GM19397 (cell line): ENCODE data around the gene SLC13A1.
A peak's percentile ranks its signal among the peaks of the same experiment; 100 is the strongest.

Experiments
- ATAC-seq: cut with Tn5 transposase; IDR thresholded peaks from one replicate; pipeline ENCODE4 v1.9.1; 2021; ENCODE audit warnings: mild to moderate bottlenecking, moderate library complexity; ENCODE audit not compliant: unreplicated experiment

SLC13A1 gene

DNA sequence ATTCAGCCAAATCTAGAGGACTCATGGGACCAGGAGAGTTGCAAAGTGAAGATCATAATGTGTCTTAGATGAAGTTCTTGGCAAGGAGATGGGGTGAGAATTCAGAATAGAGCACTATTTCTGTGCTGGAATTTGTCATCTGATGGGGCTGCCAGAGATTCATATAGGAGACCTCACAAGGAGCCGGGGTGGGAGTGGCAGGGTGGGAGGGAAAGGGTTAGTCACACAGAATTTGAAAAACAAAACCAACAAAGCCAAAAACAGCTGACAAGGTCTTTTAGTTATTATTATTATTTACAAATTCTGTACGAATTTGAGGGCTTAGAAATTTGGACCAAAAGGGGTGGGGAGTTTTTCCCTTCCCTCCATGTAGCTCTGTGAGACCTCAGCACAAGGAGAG lies 1.7 kb downstream of the SLC13A1 start:
- ATAC-seq = no peak

DNA sequence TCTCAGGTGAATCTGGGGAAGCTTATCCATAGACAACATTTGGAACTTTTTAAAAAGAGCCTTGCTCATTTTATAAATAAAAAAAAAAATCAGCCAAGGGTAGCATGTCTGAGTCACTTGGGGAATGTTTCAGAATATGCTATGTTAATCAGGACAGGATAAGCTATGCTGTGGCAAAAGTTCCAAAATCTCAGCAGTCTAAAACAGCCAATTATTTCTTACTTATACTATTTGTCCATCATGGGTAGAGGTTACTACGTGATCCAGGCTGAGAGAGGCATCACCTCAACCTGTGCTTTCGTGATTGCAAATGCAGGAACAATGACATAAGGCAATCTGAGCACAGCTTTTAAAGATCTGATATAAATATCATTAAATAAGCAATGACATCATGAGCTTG lies 6.5 kb downstream of the SLC13A1 start:
- ATAC-seq = no peak

DNA sequence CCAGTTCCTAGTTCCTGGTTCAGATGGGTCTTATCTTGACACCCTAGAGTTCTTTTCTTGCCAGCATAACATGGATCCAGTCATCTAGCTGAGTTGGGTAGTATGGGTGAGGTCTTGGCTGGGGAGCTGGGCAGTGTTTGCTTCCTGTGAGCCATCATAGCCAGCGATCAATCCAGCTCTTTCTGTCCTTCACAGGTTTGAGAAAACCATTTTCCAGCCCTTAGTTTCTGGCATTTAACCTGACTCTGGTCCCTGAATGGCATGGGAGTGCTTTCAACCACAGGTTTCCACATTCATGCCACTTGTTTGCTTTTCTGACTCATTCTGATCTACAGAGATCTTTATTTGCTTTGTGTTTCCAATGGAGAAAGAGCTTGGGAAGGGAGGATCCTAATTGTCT lies 8.6 kb downstream of the SLC13A1 start:
- no peak for ATAC-seq

DNA sequence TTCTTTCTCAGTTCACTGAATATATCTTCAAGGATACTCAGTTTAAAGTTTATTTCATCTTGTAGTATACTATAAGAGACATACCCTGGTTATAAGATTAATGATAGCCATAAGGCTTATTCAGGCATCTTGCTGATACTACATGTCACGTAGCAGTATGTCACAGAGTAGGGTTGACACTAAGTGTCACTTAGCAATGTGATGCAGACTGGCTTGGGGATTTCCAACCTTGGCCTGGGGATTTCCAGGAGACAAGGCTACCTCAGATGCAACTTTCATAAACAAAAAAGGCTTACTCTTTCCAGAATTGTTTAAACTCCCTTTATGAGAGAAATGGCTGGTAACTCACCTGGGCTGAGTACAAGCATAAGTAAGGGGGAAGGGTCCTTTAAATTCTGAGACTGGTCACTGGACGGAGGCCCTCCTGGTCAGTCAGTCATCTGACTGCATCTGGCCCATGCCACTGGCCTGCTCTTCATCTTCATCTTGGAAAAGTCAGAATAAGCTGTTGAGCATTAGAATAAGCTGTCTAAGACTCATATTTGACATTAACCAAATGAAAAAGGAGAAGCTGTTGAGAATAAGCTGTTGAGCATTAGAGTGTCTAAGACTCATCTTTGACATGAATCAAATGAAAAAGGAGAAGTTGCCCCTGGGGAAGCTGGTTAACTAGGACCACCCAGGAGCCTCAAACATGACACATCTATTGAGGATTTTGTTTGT lies 9.5 kb downstream of the SLC13A1 start:
- ATAC-seq = peak; percentile 98

- no peak for ATAC-seq
Observed at GRCh38 chr7:123185756-123186155, 14.0 kb downstream of the SLC13A1 start.

- ATAC-seq = no peak
Observed at GRCh38 chr7:123184271-123184670, 15.5 kb downstream of the SLC13A1 start.

GRCh38 chr7:123183431-123183830 lies 16.3 kb downstream of the SLC13A1 start:
- ATAC-seq = no peak

- no peak for ATAC-seq
Observed at GRCh38 chr7:123177442-123177841, 22.3 kb downstream of the SLC13A1 start.

GRCh38 chr7:123170333-123171246 lies 29.2 kb downstream of the SLC13A1 start:
- no peak for ATAC-seq

- no peak for ATAC-seq
Observed at GRCh38 chr7:123169065-123169464, 30.7 kb downstream of the SLC13A1 start.

DNA sequence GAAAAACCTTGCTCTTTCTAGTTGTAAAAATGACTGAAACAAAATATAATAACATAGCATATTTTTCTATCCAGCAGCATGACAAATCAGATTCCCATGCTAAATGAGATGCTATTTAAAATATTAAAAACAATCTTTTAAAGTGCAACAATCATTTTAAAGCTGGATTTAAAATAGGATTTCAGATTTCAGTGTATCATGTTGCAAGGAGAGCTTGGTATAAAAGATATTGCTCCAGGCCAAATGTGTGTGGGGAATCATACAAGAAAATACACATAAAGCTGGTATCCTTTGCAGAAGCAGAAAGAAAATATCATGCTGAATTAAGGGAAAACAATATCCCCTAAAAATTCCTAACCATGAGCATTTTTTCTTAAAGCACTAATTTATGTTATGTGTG lies 42.2 kb downstream of the SLC13A1 start:
- no peak for ATAC-seq

GRCh38 chr7:123155571-123155970 lies 44.2 kb downstream of the SLC13A1 start:
- no peak for ATAC-seq

- peak; percentile 96 for ATAC-seq
Observed at GRCh38 chr7:123154231-123154860, 45.4 kb downstream of the SLC13A1 start.

DNA sequence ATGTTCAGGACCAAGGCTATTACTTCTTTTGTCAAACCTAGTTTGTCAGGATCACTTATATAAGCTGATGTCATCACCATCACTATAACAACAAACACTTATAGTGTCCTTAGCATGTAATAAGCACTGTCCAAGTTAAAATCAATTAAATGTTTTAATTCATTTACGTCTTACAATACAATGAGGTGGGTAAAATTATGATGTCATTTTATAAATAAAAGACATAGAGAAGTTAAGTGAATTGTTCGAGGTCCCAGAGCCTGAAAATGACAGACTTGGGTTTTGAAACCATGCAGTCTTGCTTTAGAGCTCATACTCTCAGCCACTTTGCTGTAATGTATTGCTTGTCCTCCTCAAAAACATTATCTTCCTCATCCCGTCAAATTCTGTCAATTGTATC lies 48.3 kb downstream of the SLC13A1 start:
- ATAC-seq = no peak

DNA sequence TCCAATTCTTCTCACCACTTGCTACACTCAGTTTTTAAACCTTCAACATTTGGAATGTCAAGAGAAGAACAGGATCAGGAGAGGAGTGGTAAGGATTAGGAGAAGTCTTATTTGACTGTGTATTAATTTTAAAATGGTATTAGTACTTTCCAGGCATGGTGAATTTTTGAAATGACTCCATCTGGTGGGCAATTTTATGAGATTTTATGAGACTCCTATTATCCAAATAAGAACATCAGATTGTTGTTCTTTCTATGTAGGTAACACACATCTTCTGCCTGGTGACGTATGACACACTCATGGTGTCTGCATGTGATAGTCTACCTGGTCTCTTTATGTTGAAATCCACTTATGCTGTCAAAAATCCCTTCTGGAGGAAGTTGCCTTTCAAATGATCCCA lies 51.0 kb downstream of the SLC13A1 start:
- ATAC-seq = no peak

DNA sequence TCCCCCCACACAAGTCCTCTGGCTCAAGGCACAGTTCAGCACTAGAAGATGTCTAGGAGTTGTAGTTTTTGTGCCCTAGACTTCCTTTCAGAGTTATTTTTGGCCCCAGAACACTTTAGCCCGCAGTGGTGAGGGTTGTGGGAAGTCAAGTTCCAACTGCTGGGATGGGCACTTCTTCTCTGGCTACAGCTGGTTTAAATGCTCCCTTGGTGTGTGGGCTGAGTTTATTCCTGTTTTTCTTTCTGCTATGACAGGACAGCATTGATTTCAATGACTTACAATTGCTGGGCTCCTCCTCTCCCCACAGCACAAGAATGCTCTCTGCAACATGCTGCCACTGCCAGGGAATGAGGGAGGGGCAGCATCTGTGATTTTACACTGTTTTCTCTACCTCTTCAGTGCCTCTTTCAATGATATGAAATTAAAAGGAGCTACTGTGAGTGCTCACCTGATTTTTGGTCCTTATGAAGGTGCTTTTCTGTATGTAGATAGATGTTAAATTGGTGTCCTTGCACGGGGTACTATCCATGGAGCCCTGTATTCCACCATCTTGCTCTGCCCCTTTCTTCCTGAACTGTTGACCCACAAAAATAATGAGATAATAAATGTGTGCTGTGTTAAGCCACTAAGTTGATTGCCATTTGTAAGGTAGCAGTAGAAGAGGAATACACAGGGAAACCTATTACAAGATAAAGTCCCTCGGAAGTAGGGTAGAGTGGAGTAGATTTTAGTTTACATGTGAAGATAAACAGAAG lies 56.3 kb downstream of the SLC13A1 start:
- ATAC-seq = no peak

DNA sequence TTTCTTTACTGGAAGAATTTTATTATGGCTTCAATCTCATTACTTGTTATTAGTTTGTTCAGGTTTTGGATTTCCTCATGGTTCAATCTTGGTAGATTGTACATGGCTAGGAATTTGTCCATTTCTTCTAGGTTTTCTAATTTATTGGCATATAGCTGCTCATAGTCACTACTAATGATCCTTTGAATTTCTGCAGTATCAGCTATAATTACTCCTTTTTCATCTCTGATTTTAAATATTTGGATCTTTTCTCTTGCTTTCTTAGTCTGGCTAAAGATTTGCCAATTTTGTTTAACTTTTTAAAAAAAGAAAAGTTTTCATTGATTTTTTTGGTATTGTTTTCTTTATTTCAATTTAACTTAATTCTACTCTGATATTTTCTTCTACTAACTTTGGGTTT lies 59.2 kb downstream of the SLC13A1 start:
- ATAC-seq = no peak

DNA sequence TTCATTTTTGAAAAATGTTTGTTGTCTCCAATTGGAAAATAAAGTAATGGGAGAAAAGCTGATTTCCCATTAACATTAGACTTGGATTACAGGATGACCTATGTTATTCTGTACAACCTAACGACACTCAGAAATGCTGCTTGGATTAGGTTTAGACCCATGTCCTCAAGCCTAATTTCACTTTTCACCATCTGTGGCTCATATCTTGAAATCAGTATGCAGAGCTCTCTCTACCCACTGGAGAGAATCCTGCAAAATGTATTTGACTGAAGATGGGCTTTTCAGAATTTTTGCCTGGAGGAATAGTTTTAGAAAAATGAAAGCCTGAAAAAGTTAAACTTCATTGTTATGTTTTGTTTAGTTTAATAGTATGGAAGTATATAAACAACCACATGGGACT lies 63.8 kb downstream of the SLC13A1 start:
- ATAC-seq = no peak

GRCh38 chr7:123133924-123134323 lies 65.8 kb downstream of the SLC13A1 start:
- ATAC-seq = no peak

DNA sequence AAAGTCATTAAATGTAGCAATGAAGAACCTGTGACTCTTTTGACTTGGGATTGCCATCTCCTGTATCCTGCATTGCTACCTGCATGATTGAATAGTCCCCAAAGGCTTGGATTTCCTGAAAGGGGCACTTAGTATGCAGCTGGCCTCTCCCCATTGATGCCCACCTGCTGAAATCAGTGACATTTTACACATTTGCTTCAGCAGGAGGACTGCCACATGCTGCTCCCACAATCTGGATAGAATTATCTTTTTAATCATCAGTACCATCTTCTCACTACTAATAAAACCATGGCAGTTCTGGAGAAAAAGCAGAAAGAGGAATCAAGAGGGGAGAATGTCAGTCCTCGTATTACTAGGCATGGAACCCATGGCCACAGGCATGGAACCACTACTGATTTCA lies 67.8 kb downstream of the SLC13A1 start:
- ATAC-seq = no peak

- ATAC-seq = no peak
Observed at GRCh38 chr7:123131556-123131955, 68.2 kb downstream of the SLC13A1 start.
